Adrenal gland (tissue), 5 donors: ENCODE measurements around the gene RHBDF2.

ENCODE experiments used
- CTCF ChIP-seq, 6 experiments: fragments of 450-650 bp in 4 of 6; fragments of 200-600 bp in 2 of 6; sonication (generic) in 1 of 6; IDR thresholded peaks; 1 replicate in 5 of 6; 2 replicates in 1 of 6; pipeline versions ENCODE4 v1.5.1 to v1.8.0; 2016 to 2021; ENCODE audit warnings: antibody characterized with exemption in 6 of 6, mild to moderate bottlenecking in 2 of 6, moderate library complexity in 1 of 6
- POLR2A ChIP-seq, 2 donors: fragments of 450-650 bp; IDR thresholded peaks; one replicate each; pipeline ENCODE4 v1.6.1; 2017; ENCODE audit warnings: antibody characterized with exemption in 2 of 2, mild to moderate bottlenecking in 2 of 2, moderate library complexity in 1 of 2
- donor health status: DM: no; HTN: no; CAD: no.

DNA sequence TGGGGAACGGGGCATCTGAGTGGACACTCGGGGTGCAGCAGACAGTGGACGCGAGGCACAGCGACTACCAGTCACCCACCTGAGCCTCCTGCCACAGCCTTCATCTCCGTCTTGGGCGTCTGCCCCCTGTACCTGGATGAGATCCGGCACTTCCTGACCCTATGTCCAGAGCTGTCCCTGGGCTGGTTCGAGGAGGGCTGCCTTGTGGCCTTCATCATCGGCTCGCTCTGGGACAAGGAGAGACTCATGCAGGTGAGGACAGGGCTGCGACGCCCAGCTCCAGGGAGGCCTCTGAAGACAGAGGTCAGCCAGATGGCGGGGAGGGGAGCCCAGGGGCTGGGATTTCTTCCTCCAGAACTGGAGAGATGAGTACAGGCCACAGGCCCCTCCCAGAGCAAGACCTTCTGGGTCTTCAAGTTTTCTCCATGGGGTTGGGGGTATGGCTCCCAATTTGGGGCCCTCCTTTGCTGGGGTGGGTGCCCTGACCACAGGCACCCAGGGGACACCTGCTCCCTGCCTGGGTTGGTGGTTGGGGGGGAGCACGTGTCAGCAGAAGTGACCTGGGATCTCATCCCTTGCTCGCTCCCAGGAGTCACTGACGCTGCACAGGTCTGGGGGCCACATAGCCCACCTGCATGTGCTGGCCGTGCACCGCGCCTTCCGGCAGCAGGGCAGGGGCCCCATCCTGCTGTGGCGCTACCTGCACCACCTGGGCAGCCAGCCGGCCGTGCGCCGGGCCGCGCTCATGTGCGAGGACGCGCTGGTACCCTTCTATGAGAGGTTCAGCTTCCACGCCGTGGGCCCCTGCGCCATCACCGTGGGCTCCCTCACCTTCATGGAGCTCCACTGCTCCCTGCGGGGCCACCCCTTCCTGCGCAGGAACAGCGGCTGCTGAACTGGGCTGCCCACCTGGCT is 31.9 kb downstream of the RHBDF2 start:
- no peak for TF ChIP-seq CTCF (IDR thresholded peaks at IDR 0.05)
- TF ChIP-seq POLR2A (IDR thresholded peaks at IDR 0.05), result no peak
